Measurements from ENCODE around the gene KAT2A. TPM values are rescaled to one million over a fixed set of nuclear protein-coding genes. Genes with fewer than 3 reads are reported as not detected.

The KAT2A gene
- total RNA-seq, 1 experiment from 2014 or later = 44.8 TPM

GRCh38 chr17:42125565-42125964, 4.4 kb upstream of the KAT2A start:
- Mint-ChIP-seq H3K9me3 (no peaks in the 10 kb centered on the region), H3K4me3 (no peak overlapping the region), H3K36me3 (peaks cover 44% of the 10 kb centered on the region), H3K4me1 (peaks cover 20% of the 10 kb centered on the region), H3K27ac (no peak overlapping the region), H3K27me3 (ENCODE audit: low read depth) (no peaks in the 10 kb centered on the region)
- ATAC-seq (no peak), DNase-seq (ENCODE audit: low spot score) (no peak)
- no peak for TF ChIP-seq ZNF425 (CRISPR knock-in tag; conservative IDR thresholded peaks at IDR 0.05)
- no peak for TF ChIP-seq ARID4B (CRISPR knock-in tag; IDR thresholded peaks at IDR 0.05; ENCODE audit: borderline replicate concordance)
- no peak for TF ChIP-seq ZNF396 (CRISPR knock-in tag; IDR thresholded peaks at IDR 0.05; ENCODE audit: borderline replicate concordance)
- no peak for TF ChIP-seq ERG (CRISPR knock-in tag; IDR thresholded peaks at IDR 0.05)
- TF ChIP-seq ZSCAN18 (CRISPR knock-in tag; IDR thresholded peaks at IDR 0.05) = no peak
- TF ChIP-seq FOXP4 (CRISPR knock-in tag; IDR thresholded peaks at IDR 0.05) = no peak
- no peak for TF ChIP-seq KAT7 (CRISPR knock-in tag; IDR thresholded peaks at IDR 0.05; ENCODE audit: borderline replicate concordance)
- TF ChIP-seq IRF2 (CRISPR knock-in tag; IDR thresholded peaks at IDR 0.05; ENCODE audit: borderline replicate concordance, low read depth) = no peak
- no peak for TF ChIP-seq ZNF512 (CRISPR knock-in tag; IDR thresholded peaks at IDR 0.05; ENCODE audit: borderline replicate concordance)
- no peak for TF ChIP-seq ATF6 (CRISPR knock-in tag; IDR thresholded peaks at IDR 0.05)
- TF ChIP-seq ZNF317 (CRISPR knock-in tag; IDR thresholded peaks at IDR 0.05; ENCODE audit: borderline replicate concordance, low read depth) = no peak
- no peak for TF ChIP-seq GRHL2 (CRISPR knock-in tag; IDR thresholded peaks at IDR 0.05; ENCODE audit: insufficient replicate concordance, severe bottlenecking)
- ChIA-PET POLR2A (no interaction called here), CTCF (no interaction called here)
